ENCODE data around the gene UST. TPM values are rescaled to one million over a fixed set of nuclear protein-coding genes. Genes with fewer than 3 reads are reported as not detected.
"Not testable (repeated sequence)": the region's sequence is repeated elsewhere in the genome, so short reads cannot be mapped to it uniquely, and the experiment has no call there.

The UST gene
- total RNA-seq, 1 donor from 2014 or later: 33.3 TPM

DNA sequence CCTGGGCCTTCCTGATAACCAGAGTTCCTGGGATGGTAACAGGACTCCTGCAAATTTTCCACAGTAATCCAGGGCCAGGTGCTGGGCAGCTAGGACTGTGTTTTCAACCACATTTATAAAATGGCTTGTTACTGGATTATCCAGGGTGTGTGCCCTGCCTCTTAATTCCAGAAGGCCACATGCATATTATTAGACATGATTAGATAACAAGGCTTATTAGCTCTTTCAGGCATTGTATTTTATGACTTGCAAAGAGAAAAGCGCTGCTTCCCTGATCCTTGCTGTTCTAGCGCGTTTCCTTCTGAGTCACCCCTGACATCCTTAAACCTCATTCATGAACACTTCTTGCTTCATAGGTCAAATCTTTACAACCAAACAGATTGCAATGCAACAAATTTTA, 208.6 kb downstream of the UST start:
- H3K4me3 Mint-ChIP-seq: no peak overlapping the region
- Histone ChIP-seq H3K4me2 (no peak overlapping the region), H3K79me2 (ENCODE audit: low read depth) (no peaks in the 10 kb centered on the region), H3K27me3 (no peaks in the 10 kb centered on the region), H3F3A (ENCODE audit: low read depth) (no peaks in the 10 kb centered on the region), H3K4me3 (no peak overlapping the region), H2AFZ (replicated peaks) (no peak overlapping the region), H4K20me1 (ENCODE audit: low read depth) (no peaks in the 10 kb centered on the region), H3K36me3 (no peaks in the 10 kb centered on the region), H3K9ac (no peak overlapping the region), H3K9me3 (ENCODE audit: low read depth) (no peaks in the 10 kb centered on the region), H3K4me1 (peaks cover 7% of the 10 kb centered on the region), H3K27ac (no peak overlapping the region)
- H3K27ac Mint-ChIP-seq: no peak overlapping the region
- no peak for TF ChIP-seq EZH2 (IDR thresholded peaks at IDR 0.05)
- no peak for TF ChIP-seq EZH2phosphoT487 (IDR thresholded peaks at IDR 0.05)
- TF ChIP-seq CTCF (IDR thresholded peaks at IDR 0.05): no peak
- H3K4me1 Mint-ChIP-seq: peaks cover 19% of the 10 kb centered on the region
- peaks cover 26% of the 10 kb centered on the region for H3K36me3 Mint-ChIP-seq
- no peaks in the 10 kb centered on the region for H3K27me3 Mint-ChIP-seq (ENCODE audit: insufficient read depth, low read depth)
- no peak for DNase-seq (ENCODE audit: low spot score)
- H3K9me3 Mint-ChIP-seq: peaks cover 9% of the 10 kb centered on the region

GRCh38 chr6:148956163-148956562, 209.3 kb downstream of the UST start:
- DNase-seq (ENCODE audit: low spot score); H3K27ac ChIP-seq; H3F3A ChIP-seq (ENCODE audit: low read depth); H3K4me2 ChIP-seq; H3K36me3 ChIP-seq; H3K9me3 Mint-ChIP-seq; H4K20me1 ChIP-seq (ENCODE audit: low read depth); H3K9ac ChIP-seq; H3K27ac Mint-ChIP-seq; H2AFZ ChIP-seq (replicated peaks); H3K27me3 Mint-ChIP-seq (ENCODE audit: insufficient read depth, low read depth); H3K79me2 ChIP-seq (ENCODE audit: low read depth); H3K27me3 ChIP-seq; H3K4me3 ChIP-seq; H3K9me3 ChIP-seq (ENCODE audit: low read depth); H3K4me3 Mint-ChIP-seq: not testable (repeated sequence)
- Mint-ChIP-seq H3K4me1 (peaks cover 20% of the 10 kb centered on the region), H3K36me3 (peaks cover 32% of the 10 kb centered on the region)
- peaks cover 10% of the 10 kb centered on the region for H3K4me1 ChIP-seq

DNA sequence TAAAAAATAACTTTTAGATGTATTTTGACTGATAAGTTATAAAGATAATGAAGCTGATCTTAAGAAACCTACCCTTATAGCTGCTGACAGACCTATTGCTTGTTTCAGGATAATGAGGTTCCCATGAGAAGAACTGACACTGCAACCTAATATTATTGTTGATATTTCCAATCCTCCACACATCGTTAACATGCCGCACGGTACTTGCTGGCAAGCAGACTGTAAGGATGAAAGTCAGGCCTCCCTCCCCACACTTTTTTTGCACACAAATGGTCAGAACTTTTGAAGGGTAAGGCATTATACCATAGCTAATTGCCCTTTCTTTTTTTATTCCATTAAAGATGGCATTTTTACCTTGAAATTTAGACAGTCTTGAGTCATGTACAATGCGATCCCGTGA, 210.9 kb downstream of the UST start:
- Mint-ChIP-seq H3K4me3 (no peak overlapping the region), H3K4me1 (peaks cover 29% of the 10 kb centered on the region), H3K36me3 (peaks cover 33% of the 10 kb centered on the region), H3K27ac (peak overlapping the region; percentile 59), H3K9me3 (peaks cover 9% of the 10 kb centered on the region), H3K27me3 (ENCODE audit: insufficient read depth, low read depth) (no peaks in the 10 kb centered on the region)
- no peaks in the 10 kb centered on the region for H3K27me3 ChIP-seq
- no peaks in the 10 kb centered on the region for H3K79me2 ChIP-seq (ENCODE audit: low read depth)
- peaks cover 11% of the 10 kb centered on the region for H3K4me1 ChIP-seq
- H3K9ac ChIP-seq: no peak overlapping the region
- no peak for TF ChIP-seq EZH2phosphoT487 (IDR thresholded peaks at IDR 0.05)
- no peaks in the 10 kb centered on the region for H4K20me1 ChIP-seq (ENCODE audit: low read depth)
- H2AFZ ChIP-seq (replicated peaks): no peak overlapping the region
- no peak overlapping the region for H3K27ac ChIP-seq
- H3F3A ChIP-seq (ENCODE audit: low read depth): no peaks in the 10 kb centered on the region
- DNase-seq (ENCODE audit: low spot score): no peak
- no peak overlapping the region for H3K4me3 ChIP-seq
- H3K4me2 ChIP-seq: no peak overlapping the region
- H3K36me3 ChIP-seq: no peaks in the 10 kb centered on the region
- no peaks in the 10 kb centered on the region for H3K9me3 ChIP-seq (ENCODE audit: low read depth)

DNA sequence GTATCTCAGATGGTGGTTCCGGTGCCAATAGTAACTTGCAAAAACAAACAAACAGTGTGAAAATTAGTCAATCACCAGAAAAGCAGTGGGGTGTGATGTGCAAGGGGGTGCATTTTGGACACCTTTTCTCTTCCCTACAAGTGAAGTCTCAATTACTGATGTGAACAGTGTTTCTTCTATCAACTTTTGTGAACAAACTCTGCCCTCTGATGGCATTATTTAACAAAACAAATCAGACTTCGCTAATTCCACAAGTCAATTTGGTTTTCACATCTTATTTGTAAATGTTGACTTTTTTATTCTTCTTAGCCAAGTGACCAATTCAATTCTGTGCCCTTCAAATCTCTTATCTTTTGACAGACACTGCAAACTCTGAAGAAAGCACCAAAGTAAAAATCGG, 212.2 kb downstream of the UST start:
- peaks cover 36% of the 10 kb centered on the region for H3K4me1 Mint-ChIP-seq
- Histone ChIP-seq H3K27ac (no peak overlapping the region), H3K9me3 (ENCODE audit: low read depth) (no peaks in the 10 kb centered on the region), H3K27me3 (no peaks in the 10 kb centered on the region), H3F3A (ENCODE audit: low read depth) (no peaks in the 10 kb centered on the region), H2AFZ (replicated peaks) (no peak overlapping the region), H3K9ac (no peak overlapping the region), H3K4me1 (peaks cover 11% of the 10 kb centered on the region), H3K4me3 (no peak overlapping the region), H3K4me2 (no peak overlapping the region), H3K79me2 (ENCODE audit: low read depth) (no peaks in the 10 kb centered on the region), H3K36me3 (no peaks in the 10 kb centered on the region), H4K20me1 (ENCODE audit: low read depth) (no peaks in the 10 kb centered on the region)
- peaks cover 37% of the 10 kb centered on the region for H3K36me3 Mint-ChIP-seq
- no peak overlapping the region for H3K27ac Mint-ChIP-seq
- no peak overlapping the region for H3K4me3 Mint-ChIP-seq
- no peak for DNase-seq (ENCODE audit: low spot score)
- no peaks in the 10 kb centered on the region for H3K27me3 Mint-ChIP-seq (ENCODE audit: insufficient read depth, low read depth)
- H3K9me3 Mint-ChIP-seq: peaks cover 9% of the 10 kb centered on the region
- TF ChIP-seq EZH2 (IDR thresholded peaks at IDR 0.05) (no peak), EZH2phosphoT487 (IDR thresholded peaks at IDR 0.05) (no peak), CTCF (IDR thresholded peaks at IDR 0.05) (no peak)
